LNCaP clone FGC (cell line): Measurements from ENCODE around the gene PTK6.

ENCODE experiments used
- DNase-seq: peaks from one replicate; pipeline ENCODE4 v3.0.0-alpha.2; 2011; ENCODE audit warnings: low read depth
- H3K4me3 ChIP-seq: 2 replicates; pipeline ENCODE4 v1.5.1; 2011; ENCODE audit warnings: mild to moderate bottlenecking, low read depth, low read length, control low read depth
- CTCF ChIP-seq: IDR thresholded peaks from 2 replicates; pipeline ENCODE4 v1.5.1; 2012; ENCODE audit warnings: mild to moderate bottlenecking; ENCODE audit not compliant: control insufficient read depth, insufficient read depth; ENCODE audit errors: extremely low read depth

PTK6 gene

GRCh38 chr20:63534831-63535651 is 2.1 kb downstream of the PTK6 start:
- TF ChIP-seq CTCF, result no peak
- no peak overlapping the region for H3K4me3 ChIP-seq
- no peak for DNase-seq

- no peak for TF ChIP-seq CTCF
- no peak overlapping the region for H3K4me3 ChIP-seq
- no peak for DNase-seq
Observed at GRCh38 chr20:63534427-63534830, 2.7 kb downstream of the PTK6 start.

DNA sequence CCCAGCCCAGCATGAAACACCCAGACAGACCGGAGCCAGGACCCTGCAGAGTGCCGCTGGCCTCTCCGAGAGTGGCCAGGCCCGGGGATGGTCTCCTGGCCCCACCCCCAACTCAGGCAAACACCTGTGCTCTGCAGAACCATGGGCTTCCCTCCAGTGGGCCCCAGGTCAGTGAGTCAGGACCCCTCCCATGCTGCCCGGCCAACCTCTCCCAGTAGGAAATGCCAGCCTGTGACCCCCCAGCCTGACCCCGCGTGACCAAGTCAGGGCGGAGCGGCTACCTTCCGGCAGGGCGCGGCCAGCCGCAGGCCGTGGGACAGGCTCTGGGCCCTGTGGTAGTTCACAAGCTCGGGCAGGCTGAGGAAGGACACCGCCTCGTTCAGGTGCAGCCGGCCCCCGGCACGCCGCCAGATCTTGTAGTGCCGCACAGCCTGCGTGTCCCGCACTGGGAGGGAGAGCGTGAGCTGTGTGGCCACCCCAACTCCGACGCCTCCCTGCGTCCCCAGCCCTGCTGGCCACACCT is 3.2 kb downstream of the PTK6 start:
- no peak for TF ChIP-seq CTCF
- H3K4me3 ChIP-seq, result no peak overlapping the region
- DNase-seq, result no peak

DNA sequence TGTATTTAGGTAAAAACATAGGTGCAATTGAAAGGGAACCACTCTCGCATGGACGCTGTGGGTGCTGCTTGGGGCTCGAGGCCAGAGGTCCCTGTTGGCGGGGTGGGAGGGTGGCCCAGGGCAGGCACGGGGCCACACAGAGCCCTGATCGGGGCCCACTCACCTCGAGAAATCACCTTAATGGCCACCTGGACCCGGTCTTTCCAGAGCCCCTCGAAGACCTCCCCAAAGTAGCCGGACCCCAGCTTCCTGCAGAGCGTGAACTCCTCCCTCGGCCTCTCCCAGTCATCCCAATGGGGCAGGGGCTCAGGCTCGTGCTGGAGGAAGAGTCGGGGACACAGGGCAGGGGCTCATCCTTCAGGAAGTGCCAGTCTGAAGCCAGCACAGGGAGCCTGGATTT is 3.8 kb downstream of the PTK6 start:
- no peak for TF ChIP-seq CTCF
- DNase-seq, result no peak
- no peak overlapping the region for H3K4me3 ChIP-seq

- H3K4me3 ChIP-seq, result no peak overlapping the region
- no peak for DNase-seq
- TF ChIP-seq CTCF, result no peak
Observed at GRCh38 chr20:63532449-63532971, 4.7 kb downstream of the PTK6 start.

DNA sequence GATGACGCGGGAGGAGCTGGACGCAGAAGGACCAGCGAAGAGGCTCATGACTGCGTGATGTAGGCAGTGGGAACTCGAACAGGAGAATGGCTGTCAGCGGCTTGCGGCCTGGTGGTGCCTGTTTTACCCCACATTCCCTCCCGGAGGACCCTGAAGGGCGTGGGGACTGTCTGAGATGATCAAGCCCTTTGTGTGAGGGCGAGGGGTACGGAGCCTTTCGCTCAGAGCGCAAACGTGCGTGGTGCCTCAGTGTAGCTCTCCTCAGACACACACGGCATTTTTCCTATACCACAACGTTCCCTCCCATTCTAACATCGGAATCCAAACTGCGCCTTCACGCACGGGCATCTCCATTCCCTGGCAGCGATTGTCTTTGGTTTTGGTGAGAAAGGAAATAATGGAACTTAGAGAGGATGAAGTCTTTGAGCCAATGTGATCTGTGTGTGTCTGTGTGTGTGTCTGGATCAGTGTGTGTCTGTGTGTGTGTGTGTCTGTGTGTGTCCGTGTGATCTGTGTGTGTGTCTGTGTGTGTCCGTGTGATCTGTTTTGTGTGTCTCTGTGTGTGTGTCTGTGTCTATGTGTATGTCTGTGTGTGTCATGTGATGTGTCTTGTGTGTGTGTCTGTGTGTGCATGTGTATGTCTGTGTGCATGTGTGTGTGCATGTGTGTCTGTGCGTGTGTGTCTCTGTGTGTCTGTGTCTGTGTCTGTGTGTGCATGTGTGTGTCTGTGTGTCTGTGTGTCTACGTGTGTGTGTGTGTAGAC is 5.3 kb downstream of the PTK6 start:
- no peak overlapping the region for H3K4me3 ChIP-seq
- no peak for TF ChIP-seq CTCF
- DNase-seq, result no peak
